HS-5 (cell line): ENCODE measurements around the gene CMKLR1.

ENCODE experiments used
- DNase-seq: peaks from one replicate; pipeline ENCODE4 v3.0.0-alpha.2; 2012; ENCODE audit warnings: low read depth

CMKLR1 gene

DNA sequence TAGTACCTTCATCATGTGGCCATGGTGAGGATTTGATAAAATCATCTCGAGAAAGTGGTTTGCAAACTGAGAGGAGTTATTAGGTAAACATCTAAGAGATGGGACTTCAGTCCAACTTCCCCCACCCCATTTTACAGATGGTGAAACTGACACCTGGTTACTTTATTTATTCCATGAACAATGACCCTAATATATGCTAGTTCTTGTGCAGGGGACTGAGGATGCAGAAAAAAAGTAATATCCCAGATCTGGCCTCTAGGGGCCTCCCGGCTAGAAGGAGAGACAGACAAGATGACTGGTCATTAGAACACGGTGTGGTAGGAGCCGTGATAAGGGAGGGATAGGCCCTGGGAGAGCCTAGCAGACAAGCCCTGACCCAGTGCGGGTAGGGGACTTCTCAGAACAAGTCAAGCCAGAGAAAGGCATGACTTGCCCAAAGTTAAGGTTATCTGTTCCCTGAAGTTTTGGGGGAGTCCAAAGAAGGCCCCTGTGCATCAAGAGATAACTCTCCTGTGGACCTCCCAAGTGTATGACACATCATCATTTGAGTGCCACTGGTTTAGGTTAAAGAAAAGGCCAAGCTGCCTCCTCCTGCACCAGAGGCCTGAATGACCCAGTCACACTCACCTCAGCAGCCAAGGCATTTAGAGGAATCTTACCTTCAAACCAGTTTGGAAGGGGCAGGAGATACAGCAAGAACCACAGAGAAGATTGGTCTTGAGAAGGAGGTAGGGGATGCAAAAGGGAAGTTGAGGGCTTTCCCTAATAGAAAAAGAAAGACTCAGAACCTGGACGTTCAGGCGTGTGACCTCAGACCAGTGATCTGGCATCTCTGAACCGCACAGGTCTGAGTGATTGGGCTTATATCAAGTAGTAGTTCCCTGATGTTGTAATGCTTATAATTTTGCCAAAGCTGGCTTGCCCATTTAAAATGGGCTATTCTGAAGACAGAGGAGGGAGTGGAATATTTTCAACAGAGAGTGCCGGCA, 1.6 kb downstream of the CMKLR1 start:
- no peak for DNase-seq

DNA sequence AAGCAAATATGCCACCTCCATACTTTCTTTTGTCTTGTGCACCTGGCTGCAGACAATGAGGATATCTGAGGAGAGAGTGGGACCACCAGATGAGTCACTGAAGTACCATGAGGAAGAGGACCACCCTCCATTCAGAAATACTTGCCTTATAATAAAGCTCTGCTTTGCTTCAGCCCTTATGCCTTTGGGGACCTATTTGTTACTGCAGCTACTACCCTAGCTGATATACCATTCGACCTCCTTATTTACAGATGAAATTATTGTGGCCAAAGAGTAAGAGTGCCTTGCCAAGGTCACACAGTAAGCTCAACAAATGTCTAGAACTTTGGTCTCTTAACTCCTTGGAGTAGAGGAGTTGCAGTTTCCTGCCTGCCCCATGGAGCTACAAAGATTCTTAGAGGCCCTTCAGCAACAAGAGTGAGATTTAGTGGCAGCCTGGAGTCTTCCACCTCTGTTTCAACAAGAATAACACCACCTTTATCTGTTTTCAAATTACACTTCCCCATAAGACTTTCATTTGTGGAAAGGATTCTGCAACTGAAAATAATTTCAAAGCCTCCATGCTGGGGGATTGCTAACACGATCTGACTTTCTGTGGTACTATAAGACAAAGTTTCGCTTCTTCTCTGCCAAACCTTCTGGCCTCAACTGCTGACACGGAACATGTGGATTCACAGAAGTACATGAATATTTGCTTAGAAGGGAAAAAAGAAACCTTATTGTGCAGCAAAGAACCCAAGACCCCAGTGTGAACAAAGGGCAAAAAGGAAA, 3.6 kb downstream of the CMKLR1 start:
- DNase-seq: no peak

- DNase-seq: peak; percentile 13
Observed at GRCh38 chr12:108333898-108334699, 5.0 kb downstream of the CMKLR1 start.

GRCh38 chr12:108332791-108333382, 6.2 kb downstream of the CMKLR1 start:
- DNase-seq: no peak

DNA sequence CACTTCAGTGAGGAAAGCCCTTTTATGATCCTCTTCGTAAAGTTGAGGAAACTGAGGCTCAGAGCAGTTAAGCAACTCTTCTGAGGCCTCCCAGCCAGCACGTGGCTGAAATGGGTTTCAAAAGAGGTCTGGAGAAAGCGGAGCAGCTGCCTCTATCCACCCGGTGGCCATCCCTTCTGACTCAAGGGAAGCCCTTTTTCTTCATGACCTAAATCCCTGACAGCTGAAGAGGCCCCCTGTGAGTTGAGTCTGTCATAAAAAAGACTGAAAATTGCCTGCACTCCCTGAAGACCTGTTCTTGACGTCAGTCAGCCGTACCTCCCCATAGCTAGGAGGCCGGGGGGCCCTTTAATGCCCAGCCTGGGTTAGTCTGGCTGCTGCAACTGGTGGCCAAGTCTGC, 10.7 kb downstream of the CMKLR1 start:
- DNase-seq: no peak

- no peak for DNase-seq
Observed at GRCh38 chr12:108327621-108328344, 11.3 kb downstream of the CMKLR1 start.

GRCh38 chr12:108326254-108326750, 12.8 kb downstream of the CMKLR1 start:
- no peak for DNase-seq

- DNase-seq: no peak
Observed at GRCh38 chr12:108325549-108325948, 13.6 kb downstream of the CMKLR1 start.

DNA sequence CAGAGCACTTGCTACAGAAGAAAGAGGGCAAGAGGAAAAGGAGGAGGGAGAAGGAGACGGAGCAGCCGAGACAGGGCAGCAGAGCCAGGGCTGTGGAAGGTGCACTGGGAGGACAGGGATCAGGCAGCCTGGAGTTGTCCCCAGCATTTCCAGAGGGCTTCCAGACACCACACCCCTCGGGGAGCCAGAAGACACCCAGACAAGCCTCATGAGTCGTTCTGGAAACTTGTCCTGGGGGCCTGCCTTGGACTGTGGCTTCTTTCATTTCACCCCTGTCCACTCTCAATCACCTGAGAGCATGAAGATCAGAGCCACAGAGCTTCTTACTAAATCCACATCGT, 14.1 kb downstream of the CMKLR1 start:
- no peak for DNase-seq

GRCh38 chr12:108324351-108325017, 14.6 kb downstream of the CMKLR1 start:
- no peak for DNase-seq

- DNase-seq: no peak
Observed at GRCh38 chr12:108323581-108323980, 15.5 kb downstream of the CMKLR1 start.

DNA sequence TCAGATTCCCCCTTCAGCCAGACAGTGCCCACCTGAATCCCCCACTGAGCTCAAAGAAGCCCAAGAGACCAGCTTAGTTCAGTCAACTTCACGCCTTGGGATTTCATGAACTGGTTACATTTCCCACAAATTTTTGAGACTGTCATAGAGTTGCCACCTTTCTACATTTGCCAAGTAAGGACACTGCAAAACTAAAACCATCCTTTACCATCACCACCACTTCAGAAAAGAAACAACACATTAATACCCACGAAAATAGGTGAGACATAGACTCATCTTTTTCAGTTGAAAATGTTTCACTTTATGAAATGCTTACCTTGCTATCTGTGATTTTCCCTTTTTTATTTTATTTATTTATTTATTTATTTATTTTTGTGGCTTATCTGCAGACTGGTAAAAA, 16.1 kb downstream of the CMKLR1 start:
- DNase-seq: no peak

GRCh38 chr12:108321688-108322087, 17.4 kb downstream of the CMKLR1 start:
- no peak for DNase-seq

- DNase-seq: no peak
Observed at GRCh38 chr12:108320507-108321293, 18.4 kb downstream of the CMKLR1 start.

DNA sequence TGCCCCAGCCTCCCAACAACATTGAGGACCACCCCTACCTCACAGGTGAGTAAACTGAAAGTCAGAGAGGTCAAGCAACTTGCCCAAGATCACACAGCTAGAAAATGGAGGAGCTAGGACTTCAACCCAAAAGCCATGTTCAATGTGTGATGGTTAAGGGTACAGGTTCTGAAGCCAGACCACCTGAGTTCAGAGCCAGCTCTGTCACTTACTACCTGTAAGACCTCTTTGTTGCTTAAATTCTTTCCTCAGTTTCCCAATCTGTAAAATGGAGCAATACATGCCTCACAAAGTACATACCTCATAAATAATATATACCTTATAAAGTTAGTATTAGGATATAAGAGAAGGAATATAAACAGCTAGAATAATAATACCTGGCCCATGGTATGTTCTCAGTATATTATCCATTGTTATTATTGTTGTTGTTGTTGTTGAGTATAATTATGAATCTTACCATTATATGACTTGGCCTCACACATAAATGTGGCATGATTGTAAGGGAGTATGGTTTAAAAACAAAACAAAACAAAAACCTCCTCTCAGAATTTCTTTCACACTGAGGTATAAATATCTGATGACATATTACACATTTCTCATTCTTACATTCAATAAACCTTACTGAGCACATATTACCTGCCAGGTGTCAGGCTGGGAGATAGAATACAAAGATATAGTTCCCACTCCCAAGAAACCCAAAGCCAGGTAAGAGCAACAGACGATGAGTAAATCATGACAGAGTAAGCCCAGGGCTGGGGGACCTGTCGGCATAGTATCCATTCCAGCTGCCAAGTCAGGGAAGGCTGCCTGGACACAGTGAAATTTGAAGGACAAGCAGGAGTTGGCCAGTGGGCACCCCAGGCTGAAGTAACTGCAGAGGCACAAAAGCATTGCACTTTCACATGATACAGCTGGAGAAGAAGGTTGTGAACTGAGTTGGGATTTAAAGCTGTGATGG, 19.6 kb downstream of the CMKLR1 start:
- no peak for DNase-seq

DNA sequence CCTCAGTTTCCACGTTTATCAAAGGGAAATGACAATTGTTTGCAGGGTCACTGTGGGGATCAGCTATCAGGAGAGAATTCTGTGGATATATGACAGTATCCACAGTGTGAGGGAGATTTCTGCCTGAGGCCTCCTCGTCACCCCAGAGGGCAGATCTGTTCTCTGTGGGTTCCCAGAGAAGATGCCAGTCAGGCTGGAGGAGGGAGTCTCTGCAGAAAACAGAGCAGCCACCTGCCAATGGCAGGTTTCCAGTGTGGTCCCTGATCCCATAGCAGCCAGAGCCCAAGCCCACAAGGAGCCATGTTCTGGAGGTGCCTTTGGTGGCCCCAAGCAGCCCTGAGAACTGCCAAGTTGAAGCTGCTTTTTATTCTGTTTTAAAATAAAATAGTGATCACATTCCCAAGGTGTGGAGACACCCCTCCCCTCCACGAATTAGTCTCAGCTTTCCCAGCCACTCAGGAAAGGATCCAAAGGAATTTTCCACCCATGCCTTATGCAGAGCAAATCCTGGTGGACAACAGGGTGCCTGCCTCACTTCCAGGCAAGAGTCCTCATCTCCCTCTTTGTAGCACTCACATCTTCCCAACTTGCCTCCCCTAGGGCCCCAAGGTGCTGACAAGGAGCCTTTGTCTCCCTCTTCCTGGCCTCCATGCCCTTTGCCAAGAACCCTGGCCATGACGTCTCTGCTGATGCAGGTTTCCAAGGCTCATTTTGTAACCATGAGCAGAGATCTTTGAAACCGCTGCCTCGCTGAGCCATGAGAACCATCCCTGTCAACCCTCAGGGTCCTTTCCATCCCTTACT, 20.4 kb downstream of the CMKLR1 start:
- DNase-seq: no peak
